ENCODE measurements around the gene SCP2.

Gene SCP2

DNA sequence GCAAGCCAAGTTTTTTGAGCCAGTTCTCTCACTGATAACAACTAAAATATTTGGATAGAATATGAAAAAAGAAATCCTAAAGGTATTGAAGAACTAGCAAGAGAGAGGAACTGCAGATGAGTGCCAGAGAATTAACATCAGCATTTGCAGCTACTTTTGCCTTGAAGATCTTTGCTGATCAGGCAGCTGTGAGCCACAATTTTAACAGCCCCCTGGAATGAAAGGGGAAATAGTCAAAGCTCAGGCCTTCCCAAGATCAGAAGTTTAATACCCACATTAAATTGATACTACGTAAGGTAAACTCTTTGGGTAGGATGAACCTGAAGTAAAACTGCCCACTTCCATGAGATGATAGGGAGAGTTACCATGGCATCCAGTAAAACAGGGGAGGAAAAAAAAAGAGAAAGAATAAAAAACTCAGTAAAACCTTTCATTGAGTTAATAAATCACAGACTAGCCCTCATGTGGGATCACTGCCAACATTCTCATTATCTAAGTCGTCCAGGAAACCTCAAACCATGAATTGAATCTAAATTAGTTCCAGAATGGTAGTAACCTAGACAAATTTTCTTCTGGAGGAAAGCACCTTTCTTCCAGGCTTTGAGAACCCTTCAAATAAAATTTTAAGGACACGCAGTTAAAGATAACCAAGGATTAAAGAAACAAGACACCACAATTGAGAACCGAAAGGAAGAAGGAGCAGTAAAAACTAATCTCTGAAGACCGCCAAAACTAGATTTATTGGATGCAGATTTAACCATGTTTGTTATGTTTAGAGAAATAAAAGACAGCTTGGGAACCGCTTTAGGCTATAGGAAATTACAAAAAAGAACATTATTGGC is 28.3 kb downstream of the SCP2 start (continued):
- TF ChIP-seq, protein P1, sequence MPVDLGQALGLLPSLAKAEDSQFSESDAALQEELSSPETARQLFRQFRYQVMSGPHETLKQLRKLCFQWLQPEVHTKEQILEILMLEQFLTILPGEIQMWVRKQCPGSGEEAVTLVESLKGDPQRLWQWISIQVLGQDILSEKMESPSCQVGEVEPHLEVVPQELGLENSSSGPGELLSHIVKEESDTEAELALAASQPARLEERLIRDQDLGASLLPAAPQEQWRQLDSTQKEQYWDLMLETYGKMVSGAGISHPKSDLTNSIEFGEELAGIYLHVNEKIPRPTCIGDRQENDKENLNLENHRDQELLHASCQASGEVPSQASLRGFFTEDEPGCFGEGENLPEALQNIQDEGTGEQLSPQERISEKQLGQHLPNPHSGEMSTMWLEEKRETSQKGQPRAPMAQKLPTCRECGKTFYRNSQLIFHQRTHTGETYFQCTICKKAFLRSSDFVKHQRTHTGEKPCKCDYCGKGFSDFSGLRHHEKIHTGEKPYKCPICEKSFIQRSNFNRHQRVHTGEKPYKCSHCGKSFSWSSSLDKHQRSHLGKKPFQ (tag by site-specific recombination; IDR thresholded peaks at IDR 0.05) = peak; percentile 86
- peak; percentile 95 for TF ChIP-seq TRIM28 (IDR thresholded peaks at IDR 0.05; ENCODE audit: borderline replicate concordance, low read length)
- no peak for TF ChIP-seq ZNF114 (tag by site-specific recombination; IDR thresholded peaks at IDR 0.05)
- TF ChIP-seq ZNF629 (tag by site-specific recombination; IDR thresholded peaks at IDR 0.05) = peak; percentile 61; the same call in 1 of the 2 replicates
- TF ChIP-seq HOXC10 (CRISPR knock-in tag; IDR thresholded peaks at IDR 0.05) = no peak
- peak; percentile 90 for TF ChIP-seq ZSCAN16 (tag by site-specific recombination; IDR thresholded peaks at IDR 0.05)
- TF ChIP-seq BCL11A (tag by site-specific recombination; IDR thresholded peaks at IDR 0.05; ENCODE audit: low read depth) = peak; percentile 83
- no peak for TF ChIP-seq ZNF341 (tag by site-specific recombination; IDR thresholded peaks at IDR 0.05; ENCODE audit: low read depth)
- no peak for TF ChIP-seq ZNF776 (tag by site-specific recombination; IDR thresholded peaks at IDR 0.05; ENCODE audit: borderline replicate concordance)
- no peak for TF ChIP-seq ZNF23 (tag by site-specific recombination; IDR thresholded peaks at IDR 0.05; ENCODE audit: borderline replicate concordance)
- peak; percentile 83; the same call in 1 of the 2 replicates for TF ChIP-seq HOXD13 (CRISPR knock-in tag; IDR thresholded peaks at IDR 0.05; ENCODE audit: borderline replicate concordance)
- peak; percentile 75 for TF ChIP-seq ZNF2 (tag by site-specific recombination; IDR thresholded peaks at IDR 0.05)
- TF ChIP-seq KLF1 (tag by site-specific recombination; IDR thresholded peaks at IDR 0.05) = peak; percentile 73
- peak; percentile 75; the same call in 1 of the 2 replicates for TF ChIP-seq KLF16 (tag by site-specific recombination; IDR thresholded peaks at IDR 0.05)
- TF ChIP-seq, protein P2, sequence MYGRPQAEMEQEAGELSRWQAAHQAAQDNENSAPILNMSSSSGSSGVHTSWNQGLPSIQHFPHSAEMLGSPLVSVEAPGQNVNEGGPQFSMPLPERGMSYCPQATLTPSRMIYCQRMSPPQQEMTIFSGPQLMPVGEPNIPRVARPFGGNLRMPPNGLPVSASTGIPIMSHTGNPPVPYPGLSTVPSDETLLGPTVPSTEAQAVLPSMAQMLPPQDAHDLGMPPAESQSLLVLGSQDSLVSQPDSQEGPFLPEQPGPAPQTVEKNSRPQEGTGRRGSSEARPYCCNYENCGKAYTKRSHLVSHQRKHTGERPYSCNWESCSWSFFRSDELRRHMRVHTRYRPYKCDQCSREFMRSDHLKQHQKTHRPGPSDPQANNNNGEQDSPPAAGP (tag by site-specific recombination; IDR thresholded peaks at IDR 0.05) = no peak
- TF ChIP-seq, protein P3, sequence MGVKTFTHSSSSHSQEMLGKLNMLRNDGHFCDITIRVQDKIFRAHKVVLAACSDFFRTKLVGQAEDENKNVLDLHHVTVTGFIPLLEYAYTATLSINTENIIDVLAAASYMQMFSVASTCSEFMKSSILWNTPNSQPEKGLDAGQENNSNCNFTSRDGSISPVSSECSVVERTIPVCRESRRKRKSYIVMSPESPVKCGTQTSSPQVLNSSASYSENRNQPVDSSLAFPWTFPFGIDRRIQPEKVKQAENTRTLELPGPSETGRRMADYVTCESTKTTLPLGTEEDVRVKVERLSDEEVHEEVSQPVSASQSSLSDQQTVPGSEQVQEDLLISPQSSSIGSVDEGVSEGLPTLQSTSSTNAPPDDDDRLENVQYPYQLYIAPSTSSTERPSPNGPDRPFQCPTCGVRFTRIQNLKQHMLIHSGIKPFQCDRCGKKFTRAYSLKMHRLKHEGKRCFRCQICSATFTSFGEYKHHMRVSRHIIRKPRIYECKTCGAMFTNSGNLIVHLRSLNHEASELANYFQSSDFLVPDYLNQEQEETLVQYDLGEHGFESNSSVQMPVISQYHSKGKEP (tag by site-specific recombination; IDR thresholded peaks at IDR 0.05) = peak; percentile 88
- peak; percentile 98 for TF ChIP-seq ZBTB17 (tag by site-specific recombination; IDR thresholded peaks at IDR 0.05)
- TF ChIP-seq ZXDB (tag by site-specific recombination; IDR thresholded peaks at IDR 0.05) = peak; percentile 98
- TF ChIP-seq ZNF777 (tag by site-specific recombination; IDR thresholded peaks at IDR 0.05; ENCODE audit: borderline replicate concordance) = no peak
- TF ChIP-seq KLF7 (tag by site-specific recombination; IDR thresholded peaks at IDR 0.05; ENCODE audit: borderline replicate concordance) = peak; percentile 79; the same call in 1 of the 2 replicates
- TF ChIP-seq ZFHX2 (tag by site-specific recombination; conservative IDR thresholded peaks at IDR 0.05) = no peak
- TF ChIP-seq ZBTB6 (tag by site-specific recombination; IDR thresholded peaks at IDR 0.05) = peak; percentile 87
- peak; percentile 93 for TF ChIP-seq TCF7L2 (IDR thresholded peaks at IDR 0.05; ENCODE audit: borderline replicate concordance, low read depth, low read length)
- TF ChIP-seq OSR2 (tag by site-specific recombination; IDR thresholded peaks at IDR 0.05) = peak; percentile 99
- TF ChIP-seq OVOL3 (tag by site-specific recombination; IDR thresholded peaks at IDR 0.05) = peak; percentile 99
- TF ChIP-seq ZNF510 (tag by site-specific recombination; IDR thresholded peaks at IDR 0.05; ENCODE audit: insufficient replicate concordance) = peak; percentile 32
- peak; percentile 96 for TF ChIP-seq BCL11B (tag by site-specific recombination; IDR thresholded peaks at IDR 0.05; ENCODE audit: low read depth)
- TF ChIP-seq, protein P4, sequence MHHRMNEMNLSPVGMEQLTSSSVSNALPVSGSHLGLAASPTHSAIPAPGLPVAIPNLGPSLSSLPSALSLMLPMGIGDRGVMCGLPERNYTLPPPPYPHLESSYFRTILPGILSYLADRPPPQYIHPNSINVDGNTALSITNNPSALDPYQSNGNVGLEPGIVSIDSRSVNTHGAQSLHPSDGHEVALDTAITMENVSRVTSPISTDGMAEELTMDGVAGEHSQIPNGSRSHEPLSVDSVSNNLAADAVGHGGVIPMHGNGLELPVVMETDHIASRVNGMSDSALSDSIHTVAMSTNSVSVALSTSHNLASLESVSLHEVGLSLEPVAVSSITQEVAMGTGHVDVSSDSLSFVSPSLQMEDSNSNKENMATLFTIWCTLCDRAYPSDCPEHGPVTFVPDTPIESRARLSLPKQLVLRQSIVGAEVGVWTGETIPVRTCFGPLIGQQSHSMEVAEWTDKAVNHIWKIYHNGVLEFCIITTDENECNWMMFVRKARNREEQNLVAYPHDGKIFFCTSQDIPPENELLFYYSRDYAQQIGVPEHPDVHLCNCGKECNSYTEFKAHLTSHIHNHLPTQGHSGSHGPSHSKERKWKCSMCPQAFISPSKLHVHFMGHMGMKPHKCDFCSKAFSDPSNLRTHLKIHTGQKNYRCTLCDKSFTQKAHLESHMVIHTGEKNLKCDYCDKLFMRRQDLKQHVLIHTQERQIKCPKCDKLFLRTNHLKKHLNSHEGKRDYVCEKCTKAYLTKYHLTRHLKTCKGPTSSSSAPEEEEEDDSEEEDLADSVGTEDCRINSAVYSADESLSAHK (tag by site-specific recombination; IDR thresholded peaks at IDR 0.05) = peak; percentile 98
- TF ChIP-seq ZBTB1 (tag by site-specific recombination; IDR thresholded peaks at IDR 0.05) = peak; percentile 98
- no peak for TF ChIP-seq ZNF274 (IDR thresholded peaks at IDR 0.05; ENCODE audit: low read length)
- TF ChIP-seq ZNF274 (tag by site-specific recombination; IDR thresholded peaks at IDR 0.05; ENCODE audit: borderline replicate concordance) = no peak
- peak; percentile 100 for TF ChIP-seq FEZF1 (tag by site-specific recombination; IDR thresholded peaks at IDR 0.05)
- peak; percentile 24 for TF ChIP-seq GLIS1 (tag by site-specific recombination; IDR thresholded peaks at IDR 0.05)
- peak; percentile 96 for TF ChIP-seq ZSCAN30 (tag by site-specific recombination; IDR thresholded peaks at IDR 0.05)
